HepG2 (cell line): ENCODE measurements around the gene CASS4. TPM values are rescaled to one million over a fixed set of nuclear protein-coding genes. Genes with fewer than 3 reads are reported as not detected.

ENCODE experiments used
- ATAC-seq: fragments of 200-7000 bp; cut with Tn5 transposase; 3 replicates; pipeline ENCODE4 v1.9.1; 2020; ENCODE audit warnings: mild to moderate bottlenecking, moderate library complexity
- BruUV-seq: library from RNA; stranded (reverse); fragments of 400-500 nt; replicated peaks from 2 replicates; lab custom pipeline; 2021; lab: Mats Ljungman, UMichigan
- CTCF ChIA-PET: fragments of 300-600 bp; formaldehyde crosslinking; extraction: SDS; loops from one replicate; lab custom pipeline; 2021; ENCODE audit warnings: low total read pairs, inconsistent platforms, low intra/inter-chr PET ratio; lab: Yijun Ruan, JAX
- POLR2A ChIA-PET: fragments of 350-600 bp; sonication (Branson Sonifier 250); formaldehyde crosslinking; loops from one replicate; lab custom pipeline; 2020; ENCODE audit warnings: antibody characterized with exemption, inconsistent platforms; lab: Yijun Ruan, JAX
- DNase-seq: peaks from one replicate; pipeline ENCODE4 v3.0.0-alpha.2; 2015; ENCODE audit warnings: low spot score
- FAIRE-seq: peaks from 3 replicates; lab custom pipeline; 2011; peaks lifted over from hg19 to GRCh38; lab: Jason Lieb, UNC
- H2AFZ ChIP-seq: one replicate; pipeline ENCODE4 v1.6.1; 2011; ENCODE audit warnings: low read length, inconsistent platforms
- H3K27ac ChIP-seq: fragments of 300-600 bp; 3 replicates; pipeline ENCODE4 v1.8.0; 2011; ENCODE audit warnings: mixed run types, mild to moderate bottlenecking, mixed read lengths, low read length, inconsistent platforms; ENCODE audit not compliant: insufficient read depth; ENCODE audit errors: extremely low read length
- H3K27me3 ChIP-seq, 2 experiments: fragments of 200-600 bp in 1 of 2; 2 replicates in 1 of 2; 3 replicates in 1 of 2; pipeline versions ENCODE4 v1.6.0 to v1.8.0; 2011; ENCODE audit warnings: low read length in 2 of 2, mild to moderate bottlenecking in 2 of 2, moderate library complexity in 2 of 2, inconsistent platforms in 1 of 2; ENCODE audit not compliant: insufficient read depth in 2 of 2, control insufficient read depth in 1 of 2
- H3K36me3 ChIP-seq, 2 experiments: fragments of 200-600 bp in 1 of 2; replicated peaks in 1 of 2; 2 replicates in 1 of 2; 3 replicates in 1 of 2; pipeline versions ENCODE4 v1.5.1 to v1.8.0; 2011; ENCODE audit warnings: low read length in 2 of 2, inconsistent platforms in 1 of 2; ENCODE audit not compliant: insufficient read depth in 2 of 2, control insufficient read depth in 1 of 2
- H3K4me1 ChIP-seq: 2 replicates; pipeline ENCODE4 v1.5.1; 2012; ENCODE audit warnings: low read length, inconsistent platforms; ENCODE audit not compliant: insufficient read depth
- H3K4me2 ChIP-seq: 2 replicates; pipeline ENCODE4 v1.6.0; 2011; ENCODE audit warnings: low read depth, low read length, inconsistent platforms
- H3K4me3 ChIP-seq, 3 experiments: fragments of 200-600 bp in 1 of 3; sonication (generic), shearing (Covaris generic) in 1 of 3; replicated peaks in 1 of 3; 2 replicates each; pipeline ENCODE4 v1.5.1; 2011 to 2016; ENCODE audit warnings: low read length in 3 of 3, inconsistent platforms in 2 of 3, low read depth in 2 of 3, mild to moderate bottlenecking in 2 of 3, control low read depth in 1 of 3, mixed read lengths in 1 of 3; ENCODE audit not compliant: insufficient read depth in 1 of 3
- H3K79me2 ChIP-seq: one replicate; pipeline ENCODE4 v1.6.1; 2011; ENCODE audit warnings: low read length, inconsistent platforms; ENCODE audit not compliant: insufficient read depth
- H3K9ac ChIP-seq: 2 replicates; pipeline ENCODE4 v1.6.0; 2011; ENCODE audit warnings: mild to moderate bottlenecking, low read depth, low read length, inconsistent platforms; ENCODE audit not compliant: insufficient read depth
- H3K9me3 ChIP-seq: 2 replicates; pipeline ENCODE4 v1.5.1; 2012; ENCODE audit warnings: mild to moderate bottlenecking, low read length
- H4K20me1 ChIP-seq: 2 replicates; pipeline ENCODE4 v1.6.0; 2011; ENCODE audit warnings: inconsistent platforms, mild to moderate bottlenecking, low read length, moderate library complexity; ENCODE audit not compliant: insufficient read depth
- ADNP ChIP-seq: sonication (generic); formaldehyde crosslinking; IDR thresholded peaks from 2 replicates; pipeline ENCODE4 v1.4.0; 2020; ENCODE audit warnings: missing genetic modification reagents
- JARID2 ChIP-seq: sonication (generic); formaldehyde crosslinking; IDR thresholded peaks from 2 replicates; pipeline ENCODE4 v1.8.1; 2023; ENCODE audit warnings: missing genetic modification reagents, inconsistent platforms; ENCODE audit not compliant: insufficient replicate concordance
- KDM3A ChIP-seq: IDR thresholded peaks from 2 replicates; pipeline ENCODE4 v1.6.1; 2018; ENCODE audit warnings: low read depth, missing compliant biosample characterization
- TBX3 ChIP-seq: fragments of 450-650 bp; IDR thresholded peaks from 2 replicates; pipeline ENCODE4 v1.6.1; 2017; ENCODE audit warnings: antibody characterized with exemption, mild to moderate bottlenecking, inconsistent platforms, borderline replicate concordance
- ZKSCAN1 ChIP-seq: fragments of 150-350 bp; IDR thresholded peaks from 2 replicates; pipeline ENCODE4 v1.6.1; 2014; ENCODE audit warnings: low read length
- ZNF674 ChIP-seq: sonication (generic); formaldehyde crosslinking; IDR thresholded peaks from 2 replicates; pipeline ENCODE4 v1.5.0; 2020; ENCODE audit warnings: low read depth, mild to moderate bottlenecking, missing genetic modification reagents
- ZNF768 ChIP-seq: sonication (generic); formaldehyde crosslinking; IDR thresholded peaks from 2 replicates; pipeline ENCODE4 v1.4.0; 2020; ENCODE audit warnings: missing genetic modification reagents
- WGBS: methylation state at CpG from one replicate; pipeline ENCODE4 v1.1.6; 2017; ENCODE audit warnings: low lambda C conversion rate; 5-methylcytosine and 5-hydroxymethylcytosine counted together
- in situ Hi-C: cut with HindIII; loops from 2 replicates; pipeline ENCODE4 v1.10.0; 2017; ENCODE audit warnings: low pct_unique_long_range_greater_than_20kb; ENCODE audit not compliant: extremely low pct_ligation_motif_present
- intact Hi-C: fragments of 100-400 bp; cut with micrococcal nuclease; formaldehyde crosslinking; loops from one replicate; pipeline ENCODE4 v1.10.0; 2022; ENCODE audit not compliant: unreplicated experiment
- polyA plus RNA-seq, 8 experiments: library from polyadenylated mRNA; depleted of rRNA in 3 of 8; stranded (reverse) in 7 of 8; unstranded in 1 of 8; fragments of >200 nt; fragmentation: Illumina TruSeq in 4 of 8; extraction: Trizol in 4 of 8; gene quantifications; 2 replicates each; pipeline versions ENCODE4 v1.2.1 to v1.2.3, GENCODE V29; 2011 to 2016; ENCODE audit warnings: low read depth in 4 of 8, missing spikeins in 1 of 8, mixed read lengths in 1 of 8; ENCODE audit not compliant: insufficient read depth in 1 of 8
- total RNA-seq, 5 experiments: library from RNA; depleted of rRNA; stranded (reverse); fragments of >200 nt; fragmentation: Illumina TruSeq; extraction: Trizol; gene quantifications; 2 replicates each; pipeline ENCODE4 v1.2.3, GENCODE V29; 2016; ENCODE audit warnings: low read depth in 1 of 5
- TF ChIP-seq, protein P1 (sequence below): sonication (generic); formaldehyde crosslinking; IDR thresholded peaks from 2 replicates; pipeline ENCODE4 v1.9.0; 2022; ENCODE audit warnings: low read depth, missing genetic modification reagents
- TF ChIP-seq, protein P2 (sequence below): sonication (generic); formaldehyde crosslinking; IDR thresholded peaks from 2 replicates; pipeline ENCODE4 v1.5.1; 2020; ENCODE audit warnings: mild to moderate bottlenecking, missing genetic modification reagents, borderline replicate concordance
- TF ChIP-seq, protein P3 (sequence below): sonication (generic); formaldehyde crosslinking; IDR thresholded peaks from 2 replicates; pipeline ENCODE4 v1.4.0; 2020; ENCODE audit warnings: low read depth, missing genetic modification reagents
- TF ChIP-seq, protein P4 (sequence below): sonication (generic); formaldehyde crosslinking; IDR thresholded peaks from 2 replicates; pipeline ENCODE4 v1.4.0; 2020; ENCODE audit warnings: mild to moderate bottlenecking, missing genetic modification reagents

The CASS4 gene
- total and polyA plus RNA-seq, 2 of the 13 experiments (the other 11 are each of a cell fraction or from before 2014, with no cell fraction given) = 0.17 to 0.49 TPM

GRCh38 chr20:56418385-56418861, 6.4 kb downstream of the CASS4 start:
- ChIA-PET CTCF (interaction anchor here (0.9 kb wide), 1 partner anchor 18 kb away, joined by 3 read pairs; no protein-coding TSS in a partner anchor), POLR2A (interaction anchor here (1.2 kb wide), 1 partner anchor 59 kb away, joined by 3 read pairs; no protein-coding TSS in a partner anchor)
- H3K79me2 ChIP-seq = no peaks in the 10 kb centered on the region
- intact Hi-C loops (no loop called here), in situ Hi-C loops (no loop called here)
- no peak overlapping the region for H2AFZ ChIP-seq
- no peak overlapping the region for H3K4me2 ChIP-seq
- H3K4me1 ChIP-seq = peaks cover 53% of the 10 kb centered on the region
- H3K27ac ChIP-seq = no peak overlapping the region
- BruUV-seq = no TSS peak
- no peaks in the 10 kb centered on the region for H3K9me3 ChIP-seq
- no peaks in the 10 kb centered on the region for H4K20me1 ChIP-seq
- H3K36me3 ChIP-seq = no peaks in the 10 kb centered on the region
- TF ChIP-seq ZKSCAN1 = no peak
- no peak for TF ChIP-seq KDM3A (CRISPR knock-in tag)
- TF ChIP-seq, protein P1, sequence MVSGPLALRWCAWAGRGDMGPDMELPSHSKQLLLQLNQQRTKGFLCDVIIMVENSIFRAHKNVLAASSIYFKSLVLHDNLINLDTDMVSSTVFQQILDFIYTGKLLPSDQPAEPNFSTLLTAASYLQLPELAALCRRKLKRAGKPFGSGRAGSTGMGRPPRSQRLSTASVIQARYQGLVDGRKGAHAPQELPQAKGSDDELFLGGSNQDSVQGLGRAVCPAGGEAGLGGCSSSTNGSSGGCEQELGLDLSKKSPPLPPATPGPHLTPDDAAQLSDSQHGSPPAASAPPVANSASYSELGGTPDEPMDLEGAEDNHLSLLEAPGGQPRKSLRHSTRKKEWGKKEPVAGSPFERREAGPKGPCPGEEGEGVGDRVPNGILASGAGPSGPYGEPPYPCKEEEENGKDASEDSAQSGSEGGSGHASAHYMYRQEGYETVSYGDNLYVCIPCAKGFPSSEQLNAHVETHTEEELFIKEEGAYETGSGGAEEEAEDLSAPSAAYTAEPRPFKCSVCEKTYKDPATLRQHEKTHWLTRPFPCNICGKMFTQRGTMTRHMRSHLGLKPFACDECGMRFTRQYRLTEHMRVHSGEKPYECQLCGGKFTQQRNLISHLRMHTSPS (CRISPR knock-in tag) = no peak
- TF ChIP-seq JARID2 = no peak
- TF ChIP-seq ZNF674 (CRISPR knock-in tag) = no peak
- TF ChIP-seq, protein P2, sequence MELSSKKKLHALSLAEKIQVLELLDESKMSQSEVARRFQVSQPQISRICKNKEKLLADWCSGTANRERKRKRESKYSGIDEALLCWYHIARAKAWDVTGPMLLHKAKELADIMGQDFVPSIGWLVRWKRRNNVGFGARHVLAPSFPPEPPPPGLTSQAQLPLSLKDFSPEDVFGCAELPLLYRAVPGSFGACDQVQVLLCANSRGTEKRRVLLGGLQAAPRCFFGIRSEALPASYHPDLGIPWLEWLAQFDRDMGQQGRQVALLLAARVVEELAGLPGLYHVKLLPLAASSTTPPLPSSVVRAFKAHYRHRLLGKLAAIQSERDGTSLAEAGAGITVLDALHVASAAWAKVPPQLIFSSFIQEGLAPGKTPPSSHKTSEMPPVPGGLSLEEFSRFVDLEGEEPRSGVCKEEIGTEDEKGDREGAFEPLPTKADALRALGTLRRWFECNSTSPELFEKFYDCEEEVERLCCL = no peak
- TF ChIP-seq, protein P3, sequence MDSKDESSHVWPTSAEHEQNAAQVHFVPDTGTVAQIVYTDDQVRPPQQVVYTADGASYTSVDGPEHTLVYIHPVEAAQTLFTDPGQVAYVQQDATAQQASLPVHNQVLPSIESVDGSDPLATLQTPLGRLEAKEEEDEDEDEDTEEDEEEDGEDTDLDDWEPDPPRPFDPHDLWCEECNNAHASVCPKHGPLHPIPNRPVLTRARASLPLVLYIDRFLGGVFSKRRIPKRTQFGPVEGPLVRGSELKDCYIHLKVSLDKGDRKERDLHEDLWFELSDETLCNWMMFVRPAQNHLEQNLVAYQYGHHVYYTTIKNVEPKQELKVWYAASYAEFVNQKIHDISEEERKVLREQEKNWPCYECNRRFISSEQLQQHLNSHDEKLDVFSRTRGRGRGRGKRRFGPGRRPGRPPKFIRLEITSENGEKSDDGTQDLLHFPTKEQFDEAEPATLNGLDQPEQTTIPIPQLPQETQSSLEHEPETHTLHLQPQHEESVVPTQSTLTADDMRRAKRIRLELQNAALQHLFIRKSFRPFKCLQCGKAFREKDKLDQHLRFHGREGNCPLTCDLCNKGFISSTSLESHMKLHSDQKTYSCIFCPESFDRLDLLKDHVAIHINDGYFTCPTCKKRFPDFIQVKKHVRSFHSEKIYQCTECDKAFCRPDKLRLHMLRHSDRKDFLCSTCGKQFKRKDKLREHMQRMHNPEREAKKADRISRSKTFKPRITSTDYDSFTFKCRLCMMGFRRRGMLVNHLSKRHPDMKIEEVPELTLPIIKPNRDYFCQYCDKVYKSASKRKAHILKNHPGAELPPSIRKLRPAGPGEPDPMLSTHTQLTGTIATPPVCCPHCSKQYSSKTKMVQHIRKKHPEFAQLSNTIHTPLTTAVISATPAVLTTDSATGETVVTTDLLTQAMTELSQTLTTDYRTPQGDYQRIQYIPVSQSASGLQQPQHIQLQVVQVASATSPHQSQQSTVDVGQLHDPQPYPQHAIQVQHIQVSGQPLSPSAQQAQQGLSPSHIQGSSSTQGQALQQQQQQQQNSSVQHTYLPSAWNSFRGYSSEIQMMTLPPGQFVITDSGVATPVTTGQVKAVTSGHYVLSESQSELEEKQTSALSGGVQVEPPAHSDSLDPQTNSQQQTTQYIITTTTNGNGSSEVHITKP = no peak
- TF ChIP-seq TBX3 = no peak
- TF ChIP-seq, protein P4, sequence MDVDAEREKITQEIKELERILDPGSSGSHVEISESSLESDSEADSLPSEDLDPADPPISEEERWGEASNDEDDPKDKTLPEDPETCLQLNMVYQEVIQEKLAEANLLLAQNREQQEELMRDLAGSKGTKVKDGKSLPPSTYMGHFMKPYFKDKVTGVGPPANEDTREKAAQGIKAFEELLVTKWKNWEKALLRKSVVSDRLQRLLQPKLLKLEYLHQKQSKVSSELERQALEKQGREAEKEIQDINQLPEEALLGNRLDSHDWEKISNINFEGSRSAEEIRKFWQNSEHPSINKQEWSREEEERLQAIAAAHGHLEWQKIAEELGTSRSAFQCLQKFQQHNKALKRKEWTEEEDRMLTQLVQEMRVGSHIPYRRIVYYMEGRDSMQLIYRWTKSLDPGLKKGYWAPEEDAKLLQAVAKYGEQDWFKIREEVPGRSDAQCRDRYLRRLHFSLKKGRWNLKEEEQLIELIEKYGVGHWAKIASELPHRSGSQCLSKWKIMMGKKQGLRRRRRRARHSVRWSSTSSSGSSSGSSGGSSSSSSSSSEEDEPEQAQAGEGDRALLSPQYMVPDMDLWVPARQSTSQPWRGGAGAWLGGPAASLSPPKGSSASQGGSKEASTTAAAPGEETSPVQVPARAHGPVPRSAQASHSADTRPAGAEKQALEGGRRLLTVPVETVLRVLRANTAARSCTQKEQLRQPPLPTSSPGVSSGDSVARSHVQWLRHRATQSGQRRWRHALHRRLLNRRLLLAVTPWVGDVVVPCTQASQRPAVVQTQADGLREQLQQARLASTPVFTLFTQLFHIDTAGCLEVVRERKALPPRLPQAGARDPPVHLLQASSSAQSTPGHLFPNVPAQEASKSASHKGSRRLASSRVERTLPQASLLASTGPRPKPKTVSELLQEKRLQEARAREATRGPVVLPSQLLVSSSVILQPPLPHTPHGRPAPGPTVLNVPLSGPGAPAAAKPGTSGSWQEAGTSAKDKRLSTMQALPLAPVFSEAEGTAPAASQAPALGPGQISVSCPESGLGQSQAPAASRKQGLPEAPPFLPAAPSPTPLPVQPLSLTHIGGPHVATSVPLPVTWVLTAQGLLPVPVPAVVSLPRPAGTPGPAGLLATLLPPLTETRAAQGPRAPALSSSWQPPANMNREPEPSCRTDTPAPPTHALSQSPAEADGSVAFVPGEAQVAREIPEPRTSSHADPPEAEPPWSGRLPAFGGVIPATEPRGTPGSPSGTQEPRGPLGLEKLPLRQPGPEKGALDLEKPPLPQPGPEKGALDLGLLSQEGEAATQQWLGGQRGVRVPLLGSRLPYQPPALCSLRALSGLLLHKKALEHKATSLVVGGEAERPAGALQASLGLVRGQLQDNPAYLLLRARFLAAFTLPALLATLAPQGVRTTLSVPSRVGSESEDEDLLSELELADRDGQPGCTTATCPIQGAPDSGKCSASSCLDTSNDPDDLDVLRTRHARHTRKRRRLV (CRISPR knock-in tag) = no peak
- no peak for TF ChIP-seq ADNP (CRISPR knock-in tag)
- no peak for TF ChIP-seq ZNF768 (CRISPR knock-in tag)
- H3K4me3 ChIP-seq = no peak overlapping the region
- ATAC-seq (no peak), DNase-seq (no peak), FAIRE-seq (no peak)
- no peak overlapping the region for H3K9ac ChIP-seq
- 78% methylated on average over 11 of the region's 11 CpGs for WGBS
- H3K27me3 ChIP-seq = no peaks in the 10 kb centered on the region
